Measurements from ENCODE around the gene GUCY2C. TPM values are rescaled to one million over a fixed set of nuclear protein-coding genes. Genes with fewer than 3 reads are reported as not detected.
"Not testable (repeated sequence)": the region's sequence is repeated elsewhere in the genome, so short reads cannot be mapped to it uniquely, and the experiment has no call there.

Gene GUCY2C
- total RNA-seq = not detected
- 1 to 10 TPM in 1 of 2 donors, not detected in 1; 3.0 TPM for polyA plus RNA-seq
- long read RNA-seq, donor 1, partial matches to known transcripts = 1 of 1 reads
- long read RNA-seq, donor 1, other reads (novel, unspliced or antisense) = 0 of 1 reads
- long read RNA-seq, donor 2 = 0 reads

DNA sequence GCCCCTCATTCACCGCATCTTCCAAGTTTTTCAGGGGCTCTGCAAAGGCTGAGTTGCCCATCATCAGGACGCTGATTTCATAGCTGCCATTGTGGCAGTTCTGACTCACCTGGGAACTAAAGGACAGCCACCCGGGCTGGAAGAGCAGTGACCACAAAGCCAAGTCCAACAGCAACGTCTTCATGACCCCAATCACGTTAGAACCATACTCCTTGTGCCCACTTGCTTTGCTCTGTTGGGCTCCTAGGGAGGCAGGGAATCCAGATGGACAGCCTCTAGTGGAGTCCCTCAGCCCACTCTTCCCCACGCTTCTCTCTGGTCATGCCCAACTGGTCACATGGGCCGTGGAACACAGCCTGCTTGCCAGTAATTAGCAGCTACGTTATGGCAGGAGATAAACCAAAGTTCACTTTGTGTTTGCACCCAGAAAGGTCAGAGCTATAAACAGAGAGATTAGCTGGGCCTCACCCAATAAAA, at the start of gene GUCY2C:
Gene GUCY2C, minus strand, starts transcription at position 335 of the 477 bp plus-strand sequence. Its CDS starts 151 bp downstream, at position 184.
- ATAC-seq (ENCODE audit: low FRiP score) (no peak), DNase-seq (no peak)
- Histone ChIP-seq H3K9me3 (ENCODE audit: control insufficient read depth, low read length) (peaks cover 1% of the 10 kb centered on the region), H3K4me1 (ENCODE audit: control insufficient read depth in 1 of 2, insufficient read depth in 2 of 2, low read length in 2 of 2) (no peaks in the 10 kb centered on the region), H3K27ac (ENCODE audit: low read depth in 1 of 2, low read length in 2 of 2) (no peak within 1 kb of the TSS), H3K36me3 (ENCODE audit: control insufficient read depth in 1 of 2, insufficient read depth in 2 of 2, low read length in 1 of 2) (no peaks in the 10 kb centered on the region), H3K4me3 (ENCODE audit: low read length in 2 of 2) (no peak within 1 kb of the TSS), H3K27me3 (ENCODE audit: control insufficient read depth in 1 of 2, insufficient read depth in 2 of 2, low read length in 1 of 2) (no peaks in the 10 kb centered on the region)
- intact Hi-C loops (cut with DNase I) = no loop called here
- 78 to 81% methylated on average over 8 of the region's 8 CpGs for WGBS, 2 donors

- H3K36me3 ChIP-seq (ENCODE audit: control insufficient read depth in 1 of 2, insufficient read depth in 2 of 2, low read length in 1 of 2) = peaks cover 0 to 2% of the 10 kb centered on the region in 2 donors
- no peak for ATAC-seq (ENCODE audit: low FRiP score)
- no peaks in the 10 kb centered on the region for H3K4me1 ChIP-seq (ENCODE audit: control insufficient read depth in 1 of 2, insufficient read depth in 2 of 2, low read length in 2 of 2)
- H3K4me3 ChIP-seq (ENCODE audit: low read length in 2 of 2) = no peak overlapping the region
- H3K9me3 ChIP-seq (ENCODE audit: control insufficient read depth, low read length) = peaks cover 3% of the 10 kb centered on the region
- H3K27me3 ChIP-seq (ENCODE audit: control insufficient read depth in 1 of 2, insufficient read depth in 2 of 2, low read length in 1 of 2) = no peaks in the 10 kb centered on the region
- no peak overlapping the region for H3K27ac ChIP-seq (ENCODE audit: low read depth in 1 of 2, low read length in 2 of 2)
- WGBS, 2 donors = 95 to 100% methylated on average over 1 of the region's 1 CpG
- DNase-seq = no peak
- intact Hi-C loops (cut with DNase I) = no loop called here
Observed at GRCh38 chr12:14743061-14743460, 46.7 kb upstream of the GUCY2C start.

GRCh38 chr12:14741942-14742341, 45.5 kb upstream of the GUCY2C start:
- no peak overlapping the region for H3K27ac ChIP-seq (ENCODE audit: low read depth in 1 of 2, low read length in 2 of 2)
- no peaks in the 10 kb centered on the region for H3K4me1 ChIP-seq (ENCODE audit: control insufficient read depth in 1 of 2, insufficient read depth in 2 of 2, low read length in 2 of 2)
- no peaks in the 10 kb centered on the region for H3K27me3 ChIP-seq (ENCODE audit: control insufficient read depth in 1 of 2, insufficient read depth in 2 of 2, low read length in 1 of 2)
- peaks cover 3% of the 10 kb centered on the region for H3K9me3 ChIP-seq (ENCODE audit: control insufficient read depth, low read length)
- no peak for ATAC-seq (ENCODE audit: low FRiP score)
- H3K4me3 ChIP-seq (ENCODE audit: low read length in 2 of 2) = no peak overlapping the region
- 99 to 100% methylated on average over 2 of the region's 2 CpGs for WGBS, 2 donors
- intact Hi-C loops (cut with DNase I) = no loop called here
- H3K36me3 ChIP-seq (ENCODE audit: control insufficient read depth in 1 of 2, insufficient read depth in 2 of 2, low read length in 1 of 2) = peaks cover 0 to 2% of the 10 kb centered on the region in 2 donors
- DNase-seq = no peak

- Histone ChIP-seq H3K27ac (ENCODE audit: low read depth in 1 of 2, low read length in 2 of 2) (no peak overlapping the region), H3K4me1 (ENCODE audit: control insufficient read depth in 1 of 2, insufficient read depth in 2 of 2, low read length in 2 of 2) (no peaks in the 10 kb centered on the region), H3K4me3 (ENCODE audit: low read length in 2 of 2) (no peak overlapping the region), H3K9me3 (ENCODE audit: control insufficient read depth, low read length) (peaks cover 3% of the 10 kb centered on the region), H3K36me3 (ENCODE audit: control insufficient read depth in 1 of 2, insufficient read depth in 2 of 2, low read length in 1 of 2) (peaks cover 0 to 2% of the 10 kb centered on the region in 2 donors), H3K27me3 (ENCODE audit: control insufficient read depth in 1 of 2, insufficient read depth in 2 of 2, low read length in 1 of 2) (no peaks in the 10 kb centered on the region)
- ATAC-seq (ENCODE audit: low FRiP score) (no peak), DNase-seq (no peak)
- intact Hi-C loops (cut with DNase I) = no loop called here
- WGBS, 2 donors = 86 to 93% methylated on average over 4 of the region's 4 CpGs
Observed at GRCh38 chr12:14741153-14741552, 44.8 kb upstream of the GUCY2C start.

DNA sequence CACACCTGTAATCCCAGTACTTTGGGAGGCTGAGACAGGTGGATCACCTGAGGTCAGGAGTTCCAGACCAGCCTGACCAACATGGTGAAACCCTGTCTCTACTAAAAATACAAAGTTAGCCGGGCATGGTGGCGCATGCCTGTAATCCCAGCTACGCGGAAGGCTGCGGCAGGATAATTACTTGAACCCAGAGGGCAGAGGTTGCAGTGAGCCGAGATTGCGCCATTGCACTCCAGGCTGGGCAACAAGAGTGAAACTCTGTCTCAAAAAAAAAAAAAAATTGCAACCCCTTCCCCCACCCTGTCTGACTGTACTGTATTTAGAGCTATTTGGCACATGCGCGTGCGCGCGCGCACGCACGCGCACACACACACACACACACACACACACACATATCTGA, 40.0 kb upstream of the GUCY2C start:
- H3K9me3 ChIP-seq (ENCODE audit: control insufficient read depth, low read length); H3K27me3 ChIP-seq (ENCODE audit: control insufficient read depth in 1 of 2, insufficient read depth in 2 of 2, low read length in 1 of 2); H3K4me3 ChIP-seq (ENCODE audit: low read length in 2 of 2); H3K27ac ChIP-seq (ENCODE audit: low read depth in 1 of 2, low read length in 2 of 2); H3K36me3 ChIP-seq (ENCODE audit: control insufficient read depth in 1 of 2, insufficient read depth in 2 of 2, low read length in 1 of 2); DNase-seq; intact Hi-C loops (cut with DNase I); H3K4me1 ChIP-seq (ENCODE audit: control insufficient read depth in 1 of 2, insufficient read depth in 2 of 2, low read length in 2 of 2); ATAC-seq (ENCODE audit: low FRiP score): not testable (repeated sequence)
- WGBS, 2 donors = 94% methylated on average over 16 of the region's 16 CpGs

DNA sequence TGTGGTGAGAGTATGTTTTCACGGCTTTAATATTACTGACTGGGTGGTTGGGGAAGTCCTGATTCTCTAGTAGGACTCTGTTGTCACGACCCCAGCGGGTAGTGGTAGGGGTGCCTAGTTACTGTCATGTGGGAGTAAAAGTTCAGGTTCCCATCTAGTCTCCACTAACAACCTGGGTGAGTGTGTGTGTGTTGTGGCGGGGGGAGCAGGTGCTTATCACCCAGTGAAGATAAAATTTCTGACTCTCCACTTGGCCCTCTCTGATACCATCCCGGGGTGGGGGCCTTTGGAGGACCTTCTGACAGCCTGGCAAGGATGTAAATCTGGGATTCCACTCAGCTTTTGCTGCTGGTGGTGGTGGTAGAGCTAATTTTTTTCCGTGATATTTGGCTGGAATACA, 35.4 kb upstream of the GUCY2C start:
- no peak overlapping the region for H3K27ac ChIP-seq (ENCODE audit: low read depth in 1 of 2, low read length in 2 of 2)
- DNase-seq = no peak
- H3K36me3 ChIP-seq (ENCODE audit: control insufficient read depth in 1 of 2, insufficient read depth in 2 of 2, low read length in 1 of 2) = no peaks in the 10 kb centered on the region
- no peak for ATAC-seq (ENCODE audit: low FRiP score)
- no peaks in the 10 kb centered on the region for H3K27me3 ChIP-seq (ENCODE audit: control insufficient read depth in 1 of 2, insufficient read depth in 2 of 2, low read length in 1 of 2)
- 66 to 72% methylated on average over 6 of the region's 6 CpGs for WGBS, 2 donors
- intact Hi-C loops (cut with DNase I) = no loop called here
- no peaks in the 10 kb centered on the region for H3K9me3 ChIP-seq (ENCODE audit: control insufficient read depth, low read length)
- no peak overlapping the region for H3K4me3 ChIP-seq (ENCODE audit: low read length in 2 of 2)
- H3K4me1 ChIP-seq (ENCODE audit: control insufficient read depth in 1 of 2, insufficient read depth in 2 of 2, low read length in 2 of 2) = no peaks in the 10 kb centered on the region

DNA sequence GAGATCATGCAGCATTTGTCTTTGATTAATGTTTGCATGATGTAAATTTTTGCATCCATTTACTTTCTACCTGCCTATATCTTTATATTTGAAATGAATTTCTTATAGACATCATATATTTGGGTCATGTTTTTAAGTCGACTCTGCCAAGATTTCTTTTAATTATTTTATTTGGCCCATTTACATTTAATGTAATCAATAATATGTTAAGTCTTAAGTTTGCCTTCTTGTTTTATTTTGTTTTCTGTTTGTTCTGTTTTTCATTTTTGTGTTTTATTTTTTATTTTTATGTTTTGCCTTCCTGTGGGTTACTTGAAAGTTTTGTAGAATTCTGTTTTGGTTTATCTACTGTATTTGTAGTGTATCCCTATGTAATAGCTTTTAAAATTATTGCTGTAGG, 33.2 kb upstream of the GUCY2C start:
- DNase-seq (no peak), ATAC-seq (ENCODE audit: low FRiP score) (no peak)
- Histone ChIP-seq H3K36me3 (ENCODE audit: control insufficient read depth in 1 of 2, insufficient read depth in 2 of 2, low read length in 1 of 2) (no peaks in the 10 kb centered on the region), H3K4me1 (ENCODE audit: control insufficient read depth in 1 of 2, insufficient read depth in 2 of 2, low read length in 2 of 2) (no peaks in the 10 kb centered on the region), H3K9me3 (ENCODE audit: control insufficient read depth, low read length) (no peaks in the 10 kb centered on the region), H3K4me3 (ENCODE audit: low read length in 2 of 2) (no peak overlapping the region), H3K27ac (ENCODE audit: low read depth in 1 of 2, low read length in 2 of 2) (no peak overlapping the region), H3K27me3 (ENCODE audit: control insufficient read depth in 1 of 2, insufficient read depth in 2 of 2, low read length in 1 of 2) (no peaks in the 10 kb centered on the region)
- intact Hi-C loops (cut with DNase I) = loop anchor here in 1 of 2 donors (10.0 kb wide), 2 partner anchors 495 to 795 kb away; partner anchors contain the start of gene RERG
- WGBS, 2 donors = 94 to 97% methylated on average over 1 of the region's 1 CpG

GRCh38 chr12:14723763-14724162, 27.4 kb upstream of the GUCY2C start:
- Histone ChIP-seq H3K36me3 (ENCODE audit: control insufficient read depth in 1 of 2, insufficient read depth in 2 of 2, low read length in 1 of 2) (no peaks in the 10 kb centered on the region), H3K4me1 (ENCODE audit: control insufficient read depth in 1 of 2, insufficient read depth in 2 of 2, low read length in 2 of 2) (no peaks in the 10 kb centered on the region), H3K27ac (ENCODE audit: low read depth in 1 of 2, low read length in 2 of 2) (no peak overlapping the region), H3K27me3 (ENCODE audit: control insufficient read depth in 1 of 2, insufficient read depth in 2 of 2, low read length in 1 of 2) (no peaks in the 10 kb centered on the region), H3K4me3 (ENCODE audit: low read length in 2 of 2) (no peak overlapping the region), H3K9me3 (ENCODE audit: control insufficient read depth, low read length) (no peaks in the 10 kb centered on the region)
- DNase-seq (no peak), ATAC-seq (ENCODE audit: low FRiP score) (peak; percentile 83)
- intact Hi-C loops (cut with DNase I) = loop anchor here (5.0 to 10.0 kb wide), 3 partner anchors 274 to 801 kb away; partner anchors contain the start of gene RERG (in 1 of the 2)
- WGBS, 2 donors = 24 to 29% methylated on average over 4 of the region's 4 CpGs

DNA sequence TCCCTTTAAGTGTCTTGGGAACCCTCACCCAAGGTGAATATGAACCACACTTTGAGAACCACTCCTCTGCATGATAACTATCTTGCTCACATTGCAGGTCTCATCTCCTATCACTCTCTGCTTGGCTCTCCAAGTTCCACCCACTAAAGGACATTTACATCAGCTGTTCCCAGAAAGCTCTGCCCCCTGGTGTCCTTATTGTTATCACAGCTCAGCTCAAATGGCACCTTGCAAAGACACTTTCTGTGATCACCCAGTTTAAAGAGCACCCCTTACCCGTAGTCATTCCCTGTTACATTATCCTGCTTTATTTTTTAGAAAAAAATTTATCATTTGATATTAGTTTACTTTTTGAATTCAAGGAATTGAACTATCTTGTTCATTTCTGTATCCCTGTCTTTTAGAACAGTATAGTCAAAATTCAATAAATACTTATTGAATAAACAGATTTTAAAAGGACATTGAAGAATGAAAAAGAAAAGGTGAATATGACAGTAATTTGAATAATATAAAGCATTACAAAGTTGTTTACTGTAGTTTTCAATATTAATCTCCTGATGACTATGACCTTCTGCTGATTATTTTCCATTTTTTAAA, 20.5 kb upstream of the GUCY2C start:
- DNase-seq (no peak), ATAC-seq (ENCODE audit: low FRiP score) (no peak)
- Histone ChIP-seq H3K36me3 (ENCODE audit: control insufficient read depth in 1 of 2, insufficient read depth in 2 of 2, low read length in 1 of 2) (no peaks in the 10 kb centered on the region), H3K9me3 (ENCODE audit: control insufficient read depth, low read length) (no peaks in the 10 kb centered on the region), H3K27me3 (ENCODE audit: control insufficient read depth in 1 of 2, insufficient read depth in 2 of 2, low read length in 1 of 2) (no peaks in the 10 kb centered on the region), H3K27ac (ENCODE audit: low read depth in 1 of 2, low read length in 2 of 2) (no peak overlapping the region), H3K4me1 (ENCODE audit: control insufficient read depth in 1 of 2, insufficient read depth in 2 of 2, low read length in 2 of 2) (no peaks in the 10 kb centered on the region), H3K4me3 (ENCODE audit: low read length in 2 of 2) (no peak overlapping the region)
- 31 to 40% methylated on average over 1 of the region's 1 CpG for WGBS, 2 donors
- intact Hi-C loops (cut with DNase I) = no loop called here

Measured in aorta (tissue), 5 donors.